WTC11 (cell line): ENCODE results near the gene LRMDA.

Experiments
- CREB1 ChIP-seq: sonication (generic); formaldehyde crosslinking; IDR thresholded peaks from 2 replicates; pipeline ENCODE4 v1.8.0; 2023; ENCODE audit warnings: mild to moderate bottlenecking, missing genetic modification reagents
- E2F1 ChIP-seq: sonication (generic); formaldehyde crosslinking; IDR thresholded peaks from 2 replicates; pipeline ENCODE4 v1.8.0; 2022; ENCODE audit warnings: mild to moderate bottlenecking, missing genetic modification reagents
- PREB ChIP-seq: sonication (generic); formaldehyde crosslinking; IDR thresholded peaks from 2 replicates; pipeline ENCODE4 v1.8.1; 2022; ENCODE audit warnings: mild to moderate bottlenecking, missing genetic modification reagents, moderate library complexity, borderline replicate concordance
- SP1 ChIP-seq: sonication (generic); formaldehyde crosslinking; conservative IDR thresholded peaks from 2 replicates; pipeline ENCODE4 v1.8.1; 2022; ENCODE audit warnings: missing genetic modification reagents
- TEAD4 ChIP-seq: sonication (generic); formaldehyde crosslinking; IDR thresholded peaks from 2 replicates; pipeline ENCODE4 v1.8.0; 2022; ENCODE audit warnings: mild to moderate bottlenecking, missing genetic modification reagents
- ZNF423 ChIP-seq: fragments of 250-450 bp; sonication (Bioruptor Pico); IDR thresholded peaks from 2 replicates; pipeline ENCODE4 v2.1.2; 2022; ENCODE audit warnings: mild to moderate bottlenecking, moderate library complexity
- ZNF512 ChIP-seq: sonication (generic); formaldehyde crosslinking; IDR thresholded peaks from 2 replicates; pipeline ENCODE4 v1.8.1; 2022; ENCODE audit warnings: missing genetic modification reagents, borderline replicate concordance
- TF ChIP-seq, protein P1 (sequence below): fragments of 200-600 bp; IDR thresholded peaks from 2 replicates; pipeline ENCODE4 v1.8.0; 2022; ENCODE audit warnings: antibody characterized with exemption

- TF ChIP-seq ZNF512 (CRISPR knock-in tag) (no peak), TEAD4 (CRISPR knock-in tag) (no peak), CREB1 (no peak), PREB (CRISPR knock-in tag) (no peak), E2F1 (CRISPR knock-in tag) (no peak), SP1 (CRISPR knock-in tag) (no peak), ZNF423 (CRISPR knock-in tag) (no peak)
- TF ChIP-seq, protein P1, sequence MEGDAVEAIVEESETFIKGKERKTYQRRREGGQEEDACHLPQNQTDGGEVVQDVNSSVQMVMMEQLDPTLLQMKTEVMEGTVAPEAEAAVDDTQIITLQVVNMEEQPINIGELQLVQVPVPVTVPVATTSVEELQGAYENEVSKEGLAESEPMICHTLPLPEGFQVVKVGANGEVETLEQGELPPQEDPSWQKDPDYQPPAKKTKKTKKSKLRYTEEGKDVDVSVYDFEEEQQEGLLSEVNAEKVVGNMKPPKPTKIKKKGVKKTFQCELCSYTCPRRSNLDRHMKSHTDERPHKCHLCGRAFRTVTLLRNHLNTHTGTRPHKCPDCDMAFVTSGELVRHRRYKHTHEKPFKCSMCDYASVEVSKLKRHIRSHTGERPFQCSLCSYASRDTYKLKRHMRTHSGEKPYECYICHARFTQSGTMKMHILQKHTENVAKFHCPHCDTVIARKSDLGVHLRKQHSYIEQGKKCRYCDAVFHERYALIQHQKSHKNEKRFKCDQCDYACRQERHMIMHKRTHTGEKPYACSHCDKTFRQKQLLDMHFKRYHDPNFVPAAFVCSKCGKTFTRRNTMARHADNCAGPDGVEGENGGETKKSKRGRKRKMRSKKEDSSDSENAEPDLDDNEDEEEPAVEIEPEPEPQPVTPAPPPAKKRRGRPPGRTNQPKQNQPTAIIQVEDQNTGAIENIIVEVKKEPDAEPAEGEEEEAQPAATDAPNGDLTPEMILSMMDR: no peak
Measured at GRCh38 chr10:75980419-75981002, 549.1 kb downstream of the LRMDA start.
